PC-9 (cell line): ENCODE results near the gene TMEM120A.

Experiments
- CTCF ChIP-seq: fragments of 200-600 bp; sonication (generic); conservative IDR thresholded peaks from 2 replicates; pipeline ENCODE4 v1.6.1; 2017; ENCODE audit warnings: mixed run types, antibody characterized with exemption, mild to moderate bottlenecking, moderate library complexity
- EZH2 ChIP-seq: fragments of 200-600 bp; sonication (generic); IDR thresholded peaks from 2 replicates; pipeline ENCODE4 v1.8.0; 2017; ENCODE audit warnings: antibody characterized with exemption, low read depth

- no peak for TF ChIP-seq CTCF
- TF ChIP-seq EZH2 = no peak
Measured at GRCh38 chr7:76000566-76000965, 6.2 kb upstream of the TMEM120A start.
